CD4-positive, alpha-beta T cell treated with Interleukin-15 for 1 hour (primary cell): ENCODE data around the gene OBSL1.

Source experiments
- DNase-seq: peaks from one replicate; pipeline ENCODE4 v3.0.0-alpha.2; 2020

OBSL1 gene

GRCh38 chr2:219530048-219530963 is 41.0 kb downstream of the OBSL1 start:
- peak; percentile 82 for DNase-seq

DNA sequence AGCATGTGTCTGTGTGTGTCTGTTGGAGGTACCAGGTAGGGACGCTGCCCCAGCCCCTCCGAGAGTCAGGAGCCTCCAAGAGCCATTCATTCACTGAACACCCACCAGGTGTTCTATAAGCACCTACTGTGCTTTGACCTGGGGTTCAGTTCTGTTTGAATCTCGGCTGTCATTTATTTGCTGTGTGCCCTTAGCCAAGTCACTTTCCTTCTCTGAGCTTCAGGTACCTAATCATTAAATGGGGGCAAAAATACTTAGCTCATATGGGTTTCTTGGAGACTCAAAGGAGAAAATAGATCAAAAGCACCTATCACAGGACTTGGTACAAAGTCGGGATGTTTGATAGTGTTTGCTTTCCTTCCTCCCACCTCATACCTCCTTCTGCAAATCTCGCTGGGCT is 43.9 kb downstream of the OBSL1 start:
- no peak for DNase-seq

GRCh38 chr2:219527076-219527394 is 44.3 kb downstream of the OBSL1 start:
- no peak for DNase-seq

DNA sequence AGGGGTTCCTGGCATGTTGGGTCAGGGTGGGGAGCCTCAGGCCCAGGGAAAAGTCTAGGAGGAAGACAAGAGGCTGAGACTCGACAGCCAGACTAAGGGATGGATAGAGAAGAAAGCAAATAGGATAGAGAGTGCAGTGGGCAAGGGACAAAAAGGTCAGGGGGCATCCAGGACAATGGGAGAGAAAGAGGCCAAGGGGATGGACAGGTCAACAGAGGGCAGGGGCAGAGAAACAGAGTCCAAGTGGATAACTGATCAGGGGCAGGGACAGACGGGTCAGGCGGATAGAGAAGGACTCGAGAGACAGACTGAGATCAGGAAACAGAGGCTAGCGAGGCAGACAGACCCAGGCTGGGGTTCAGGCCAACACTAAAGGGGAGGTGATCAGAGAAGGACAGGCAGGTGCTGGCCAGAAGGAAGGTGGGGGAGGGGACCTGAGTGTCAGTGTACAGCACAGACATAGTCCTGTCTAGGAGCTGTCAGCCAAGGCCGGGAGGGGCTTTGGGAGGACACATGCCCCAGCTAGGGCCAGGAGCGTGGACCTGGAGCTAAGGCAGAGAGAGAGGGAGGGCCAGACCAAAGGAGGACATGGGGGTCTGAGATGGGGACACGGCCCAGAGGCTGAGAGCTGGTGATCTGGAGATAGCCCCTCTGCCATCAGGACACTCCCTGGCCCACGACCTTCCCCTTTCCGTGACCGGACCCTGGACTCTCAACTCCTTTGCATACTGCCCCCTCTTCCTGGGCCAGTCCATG is 44.8 kb downstream of the OBSL1 start:
- DNase-seq, result no peak

GRCh38 chr2:219525533-219526232 is 45.7 kb downstream of the OBSL1 start:
- DNase-seq, result no peak

DNA sequence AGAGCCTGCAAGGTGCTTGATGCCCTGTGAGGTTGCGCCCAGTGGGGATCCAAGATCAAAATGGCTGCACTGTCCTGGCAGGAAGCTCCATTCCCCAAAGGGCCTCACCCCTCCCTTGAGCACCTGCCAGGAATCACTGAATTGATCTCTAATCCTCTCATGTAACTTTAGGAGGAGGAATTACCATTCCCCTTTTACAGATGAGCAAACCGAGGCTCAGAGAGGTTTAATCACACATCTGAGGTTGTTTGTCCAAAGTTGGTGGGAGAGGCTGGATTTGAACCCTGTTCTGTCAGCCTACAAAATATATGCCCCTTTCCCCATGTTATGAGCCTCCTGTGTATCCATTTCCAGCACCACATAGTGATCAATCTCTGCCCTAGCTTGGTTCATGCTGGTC is 46.5 kb downstream of the OBSL1 start:
- no peak for DNase-seq

DNA sequence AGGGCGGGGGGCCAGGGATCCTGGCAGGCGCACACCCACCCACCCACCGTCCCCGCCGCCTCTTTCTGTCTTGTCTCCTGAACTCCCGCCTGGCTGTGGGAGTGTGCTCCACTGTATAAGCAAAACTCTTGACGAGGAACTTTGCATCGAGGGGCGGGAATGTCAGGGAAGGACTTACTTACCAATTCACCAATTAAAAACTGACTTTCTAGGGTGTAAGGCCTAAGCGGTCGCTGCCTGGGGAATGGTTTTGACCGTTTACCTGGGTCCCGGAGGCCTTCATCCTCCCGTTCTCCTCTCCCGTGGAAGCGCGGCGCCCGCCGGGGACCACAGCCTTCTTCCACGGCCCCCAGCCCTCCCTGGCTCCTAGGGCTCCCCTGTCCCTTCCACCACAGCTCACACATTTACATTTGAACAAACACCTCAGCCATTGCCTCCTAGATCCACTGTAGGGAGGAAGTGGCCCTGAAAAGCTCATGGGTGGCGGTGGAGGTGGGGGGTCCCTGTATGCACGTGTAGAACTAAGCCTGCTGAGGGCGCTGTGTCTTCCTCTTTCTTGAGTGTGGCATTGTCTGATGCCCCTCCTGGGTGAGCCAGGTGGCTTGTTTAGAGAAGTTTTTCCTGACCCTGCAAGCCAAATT is 48.2 kb downstream of the OBSL1 start:
- no peak for DNase-seq

- no peak for DNase-seq
Measured at GRCh38 chr2:219522111-219523030, 49.0 kb downstream of the OBSL1 start.

DNA sequence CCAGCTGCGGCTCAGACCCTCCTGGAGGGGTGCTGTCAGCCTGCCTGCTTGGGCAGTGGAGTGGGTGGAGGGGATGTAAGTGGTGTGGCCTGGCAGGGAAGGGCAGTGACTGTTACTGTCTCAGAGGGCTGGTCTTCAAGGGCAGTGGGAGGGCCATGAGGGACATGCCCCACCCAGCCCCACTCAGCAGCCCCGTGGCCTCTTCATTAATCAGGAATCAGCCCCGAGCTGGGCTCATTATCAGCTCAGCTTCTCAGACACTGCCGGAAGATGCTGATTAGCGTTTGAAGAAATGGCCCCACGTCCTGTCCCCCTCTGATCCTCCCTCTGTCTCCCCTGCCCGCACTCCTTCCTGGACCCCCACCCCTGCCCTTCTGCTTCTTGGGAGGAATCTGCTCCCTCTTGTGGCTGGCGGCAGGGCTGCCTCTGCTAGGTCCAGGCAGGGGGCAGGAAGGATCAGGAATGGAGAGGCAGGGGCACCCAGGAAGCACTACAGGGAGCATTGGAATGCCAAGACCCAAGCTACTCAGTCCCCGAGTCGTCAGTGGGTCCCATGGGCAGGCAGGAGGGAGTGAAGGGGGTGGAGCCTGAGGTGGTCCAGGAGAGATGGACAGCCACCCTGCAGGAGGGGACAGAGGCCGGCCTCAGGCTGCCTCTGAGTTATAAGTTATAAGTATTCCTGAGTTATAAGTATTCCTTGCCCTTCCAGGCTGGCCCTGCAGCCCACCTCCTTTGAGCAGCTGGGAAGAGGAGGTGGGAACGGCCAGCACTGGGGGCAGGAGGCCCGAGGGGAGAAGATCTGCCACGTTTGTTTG is 50.1 kb downstream of the OBSL1 start:
- DNase-seq, result no peak

- no peak for DNase-seq
Measured at GRCh38 chr2:219520079-219520478, 51.3 kb downstream of the OBSL1 start.

- DNase-seq, result no peak
Measured at GRCh38 chr2:219519526-219519916, 51.8 kb downstream of the OBSL1 start.

DNA sequence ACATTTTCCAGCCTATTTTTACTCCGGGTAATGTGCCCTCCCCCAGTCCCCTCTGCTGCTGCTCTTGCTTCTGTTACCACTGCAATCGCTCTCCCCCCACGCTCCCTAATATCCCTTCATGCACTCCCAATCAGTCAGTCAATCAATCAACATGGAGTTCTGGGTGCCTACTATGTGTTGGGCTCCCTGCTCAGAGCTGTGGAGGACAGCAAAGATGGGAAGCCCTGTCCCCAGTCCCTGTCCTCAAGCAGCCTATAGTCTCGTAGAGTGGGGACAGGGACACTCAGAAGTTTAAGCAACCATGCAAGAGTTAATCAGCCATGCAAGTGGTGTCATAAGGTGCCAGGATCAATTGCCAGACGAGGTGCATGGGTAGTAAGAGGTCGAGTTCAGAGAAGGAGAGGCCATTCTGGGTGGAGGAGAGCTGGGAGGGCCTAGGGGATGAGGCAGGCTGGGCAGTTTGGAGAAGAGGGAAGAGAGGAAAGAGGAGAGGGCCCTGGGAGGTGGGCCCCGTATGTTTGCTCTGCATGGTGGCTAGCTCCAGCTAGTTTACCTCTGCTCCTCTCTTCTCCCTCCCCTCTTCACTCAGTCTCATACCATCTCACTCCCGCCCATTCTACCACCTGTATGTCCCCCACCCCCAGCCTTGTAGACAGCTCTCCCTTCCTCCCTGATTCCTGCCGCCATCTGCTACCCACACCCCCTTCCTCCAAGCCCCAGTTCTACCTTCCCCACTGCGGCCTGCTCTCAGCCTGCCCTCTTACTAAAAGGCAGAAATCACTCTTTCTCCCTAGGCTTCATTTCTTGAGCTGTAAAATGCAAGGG is 53.2 kb downstream of the OBSL1 start:
- no peak for DNase-seq

- DNase-seq, result no peak
Measured at GRCh38 chr2:219516888-219517287, 54.5 kb downstream of the OBSL1 start.

GRCh38 chr2:219515874-219516629 is 55.3 kb downstream of the OBSL1 start:
- no peak for DNase-seq

DNA sequence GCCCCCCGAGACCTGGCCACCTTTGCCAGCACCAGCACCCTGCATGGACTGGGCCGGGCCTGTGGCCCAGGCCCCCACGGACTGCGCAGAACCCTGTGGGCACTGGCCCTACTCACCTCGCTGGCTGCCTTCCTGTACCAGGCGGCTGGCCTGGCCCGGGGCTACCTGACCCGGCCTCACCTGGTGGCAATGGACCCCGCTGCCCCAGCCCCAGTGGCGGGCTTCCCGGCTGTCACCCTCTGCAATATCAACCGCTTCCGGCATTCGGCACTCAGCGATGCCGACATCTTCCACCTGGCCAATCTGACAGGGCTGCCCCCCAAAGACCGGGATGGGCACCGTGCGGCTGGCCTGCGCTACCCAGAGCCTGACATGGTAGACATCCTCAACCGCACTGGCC is 56.5 kb downstream of the OBSL1 start:
- no peak for DNase-seq

- no peak for DNase-seq
Measured at GRCh38 chr2:219514196-219514761, 57.1 kb downstream of the OBSL1 start, which contains the start of gene ASIC4. TSS of gene ASIC4 (plus strand) at chr2:219514482. CDS start at chr2:219514725, 243 bp downstream.

DNA sequence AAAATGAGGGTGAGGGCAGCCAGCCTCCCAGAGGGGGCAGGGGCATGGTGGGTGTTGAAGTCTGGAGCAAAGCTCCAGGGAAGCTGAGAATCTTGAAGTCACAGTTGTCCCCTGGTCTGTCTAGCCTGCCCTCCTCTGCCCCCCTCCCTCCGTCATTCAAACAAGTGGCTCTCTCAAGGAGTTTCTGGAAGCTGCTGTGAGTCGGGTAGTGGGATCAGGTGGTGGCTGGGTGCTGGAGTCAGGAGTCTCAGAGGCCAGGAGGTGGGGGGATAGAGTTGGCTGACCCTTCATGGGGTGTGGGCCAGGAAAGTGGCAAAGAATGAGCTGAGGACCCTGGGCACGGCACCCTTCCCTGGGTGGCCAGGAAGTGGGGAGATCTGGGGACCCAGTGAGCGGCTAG is 57.6 kb downstream of the OBSL1 start:
- DNase-seq, result no peak

- DNase-seq, result no peak
Measured at GRCh38 chr2:219512524-219513216, 58.7 kb downstream of the OBSL1 start.
